ENCODE measurements around the gene SECISBP2.

Gene SECISBP2

GRCh38 chr9:89351584-89352300, 33.4 kb downstream of the SECISBP2 start:
- no peak for DNase-seq (ENCODE audit: low spot score)
- TF ChIP-seq, protein P1, sequence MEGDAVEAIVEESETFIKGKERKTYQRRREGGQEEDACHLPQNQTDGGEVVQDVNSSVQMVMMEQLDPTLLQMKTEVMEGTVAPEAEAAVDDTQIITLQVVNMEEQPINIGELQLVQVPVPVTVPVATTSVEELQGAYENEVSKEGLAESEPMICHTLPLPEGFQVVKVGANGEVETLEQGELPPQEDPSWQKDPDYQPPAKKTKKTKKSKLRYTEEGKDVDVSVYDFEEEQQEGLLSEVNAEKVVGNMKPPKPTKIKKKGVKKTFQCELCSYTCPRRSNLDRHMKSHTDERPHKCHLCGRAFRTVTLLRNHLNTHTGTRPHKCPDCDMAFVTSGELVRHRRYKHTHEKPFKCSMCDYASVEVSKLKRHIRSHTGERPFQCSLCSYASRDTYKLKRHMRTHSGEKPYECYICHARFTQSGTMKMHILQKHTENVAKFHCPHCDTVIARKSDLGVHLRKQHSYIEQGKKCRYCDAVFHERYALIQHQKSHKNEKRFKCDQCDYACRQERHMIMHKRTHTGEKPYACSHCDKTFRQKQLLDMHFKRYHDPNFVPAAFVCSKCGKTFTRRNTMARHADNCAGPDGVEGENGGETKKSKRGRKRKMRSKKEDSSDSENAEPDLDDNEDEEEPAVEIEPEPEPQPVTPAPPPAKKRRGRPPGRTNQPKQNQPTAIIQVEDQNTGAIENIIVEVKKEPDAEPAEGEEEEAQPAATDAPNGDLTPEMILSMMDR (IDR thresholded peaks at IDR 0.05; ENCODE audit: extremely low read depth, missing control alignments) = no peak

GRCh38 chr9:89352451-89352850, 34.2 kb downstream of the SECISBP2 start:
- no peak for DNase-seq (ENCODE audit: low spot score)
- TF ChIP-seq, protein P1 (IDR thresholded peaks at IDR 0.05; ENCODE audit: extremely low read depth, missing control alignments) = no peak

- DNase-seq (ENCODE audit: low spot score) = no peak
- TF ChIP-seq, protein P1 (IDR thresholded peaks at IDR 0.05; ENCODE audit: extremely low read depth, missing control alignments) = no peak
These were observed 34.8 kb downstream of the SECISBP2 start for GRCh38 chr9:89352874-89353649.

- TF ChIP-seq, protein P1 (IDR thresholded peaks at IDR 0.05; ENCODE audit: extremely low read depth, missing control alignments) = no peak
- DNase-seq (ENCODE audit: low spot score) = no peak
These were observed 35.7 kb downstream of the SECISBP2 start for GRCh38 chr9:89353989-89354388.

DNA sequence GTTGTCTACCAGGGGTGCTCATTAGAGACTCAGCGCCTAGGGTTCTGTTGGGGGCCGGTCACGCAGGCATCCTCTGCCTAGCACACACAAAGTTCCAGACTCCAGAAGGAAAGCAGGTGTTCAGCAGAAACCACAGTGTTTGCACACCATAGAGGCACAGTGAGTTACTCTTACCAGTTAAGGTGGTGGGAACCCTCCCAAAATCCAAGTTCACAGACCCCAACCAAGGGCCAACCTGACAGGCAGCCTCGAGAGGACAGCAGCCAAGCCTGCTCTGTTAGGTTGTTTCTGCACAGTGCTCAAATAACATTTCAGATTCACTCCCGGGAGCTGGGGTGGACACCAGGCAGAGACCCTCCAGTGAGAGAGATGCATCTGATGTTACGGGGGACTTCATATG, 36.2 kb downstream of the SECISBP2 start:
- TF ChIP-seq, protein P1 (IDR thresholded peaks at IDR 0.05; ENCODE audit: extremely low read depth, missing control alignments) = no peak
- DNase-seq (ENCODE audit: low spot score) = no peak

DNA sequence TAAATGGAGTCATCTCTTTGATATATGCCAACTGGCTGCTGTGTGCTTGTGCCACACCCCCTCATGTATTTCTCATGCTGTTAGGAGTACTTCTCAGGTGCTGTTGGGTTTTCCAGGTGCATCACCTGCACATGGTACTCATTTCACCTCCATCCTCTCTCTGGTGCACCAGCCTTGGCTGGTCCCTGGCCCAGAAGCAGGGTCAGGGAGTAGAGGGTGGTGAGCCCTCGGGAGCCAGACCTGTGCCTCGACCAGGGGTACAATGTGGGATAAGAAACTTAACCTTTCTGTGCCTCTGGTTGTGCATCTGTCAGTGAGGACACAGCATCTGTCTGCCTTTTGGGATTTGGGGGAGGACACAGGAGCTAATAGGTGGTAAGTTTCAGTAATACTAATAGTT, 38.5 kb downstream of the SECISBP2 start:
- TF ChIP-seq, protein P1 (IDR thresholded peaks at IDR 0.05; ENCODE audit: extremely low read depth, missing control alignments) = no peak
- DNase-seq (ENCODE audit: low spot score) = no peak
